DMS 273 (cell line): ENCODE data around the gene SOX9.
"Not testable (repeated sequence)": the region's sequence is repeated elsewhere in the genome, so short reads cannot be mapped to it uniquely, and the experiment has no call there.

ENCODE experiments used
- DNase-seq: peaks from one replicate; lab custom pipeline; 2025; ENCODE audit not compliant: unreplicated experiment; lab: John Stamatoyannopoulos, UW

The SOX9 gene

GRCh38 chr17:72110942-72111318 lies 9.9 kb upstream of the SOX9 start:
- no peak for DNase-seq

GRCh38 chr17:72111336-72111923 lies 9.4 kb upstream of the SOX9 start:
- DNase-seq = no peak

DNA sequence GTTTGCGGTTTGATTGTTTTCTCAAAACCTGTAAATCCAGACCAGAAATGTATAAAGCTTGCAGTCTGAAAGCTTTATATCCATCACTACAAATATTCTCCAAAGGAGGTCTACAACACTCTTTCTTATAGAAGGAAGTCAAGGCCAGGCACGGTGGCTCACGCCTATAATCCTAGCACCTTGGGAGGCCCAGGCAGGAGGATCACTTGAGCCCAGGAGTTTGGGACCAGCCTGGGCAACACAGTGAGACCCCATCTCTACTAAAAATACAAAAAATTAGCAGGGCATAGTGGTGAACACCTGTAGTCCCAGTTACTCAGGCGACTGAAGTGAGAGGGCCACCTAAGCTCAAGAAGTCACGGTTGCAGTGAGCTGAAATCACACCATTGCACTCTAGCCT lies 8.9 kb upstream of the SOX9 start:
- DNase-seq = not testable (repeated sequence)

DNA sequence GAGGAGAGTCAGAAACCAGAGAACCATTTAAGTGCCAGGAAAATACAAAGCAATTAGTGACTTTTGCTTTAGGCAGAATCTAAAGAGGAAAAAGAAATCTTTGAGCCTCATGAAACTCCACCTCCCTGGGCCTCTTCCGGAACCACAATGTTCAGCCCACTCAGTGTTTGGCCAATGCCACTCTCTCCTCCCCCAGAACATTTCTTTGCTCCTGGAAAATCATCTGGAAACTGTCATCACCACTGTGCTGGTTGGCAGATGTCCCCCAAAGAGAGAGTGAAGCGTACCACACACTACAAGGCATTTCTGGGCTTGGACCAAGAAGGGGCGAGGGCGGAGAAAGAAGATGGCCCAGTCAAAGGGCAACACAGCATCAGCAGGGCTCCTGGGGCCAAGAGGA lies 7.1 kb upstream of the SOX9 start:
- DNase-seq = no peak

- DNase-seq = no peak
Measured at GRCh38 chr17:72115781-72116525, 4.9 kb upstream of the SOX9 start.

DNA sequence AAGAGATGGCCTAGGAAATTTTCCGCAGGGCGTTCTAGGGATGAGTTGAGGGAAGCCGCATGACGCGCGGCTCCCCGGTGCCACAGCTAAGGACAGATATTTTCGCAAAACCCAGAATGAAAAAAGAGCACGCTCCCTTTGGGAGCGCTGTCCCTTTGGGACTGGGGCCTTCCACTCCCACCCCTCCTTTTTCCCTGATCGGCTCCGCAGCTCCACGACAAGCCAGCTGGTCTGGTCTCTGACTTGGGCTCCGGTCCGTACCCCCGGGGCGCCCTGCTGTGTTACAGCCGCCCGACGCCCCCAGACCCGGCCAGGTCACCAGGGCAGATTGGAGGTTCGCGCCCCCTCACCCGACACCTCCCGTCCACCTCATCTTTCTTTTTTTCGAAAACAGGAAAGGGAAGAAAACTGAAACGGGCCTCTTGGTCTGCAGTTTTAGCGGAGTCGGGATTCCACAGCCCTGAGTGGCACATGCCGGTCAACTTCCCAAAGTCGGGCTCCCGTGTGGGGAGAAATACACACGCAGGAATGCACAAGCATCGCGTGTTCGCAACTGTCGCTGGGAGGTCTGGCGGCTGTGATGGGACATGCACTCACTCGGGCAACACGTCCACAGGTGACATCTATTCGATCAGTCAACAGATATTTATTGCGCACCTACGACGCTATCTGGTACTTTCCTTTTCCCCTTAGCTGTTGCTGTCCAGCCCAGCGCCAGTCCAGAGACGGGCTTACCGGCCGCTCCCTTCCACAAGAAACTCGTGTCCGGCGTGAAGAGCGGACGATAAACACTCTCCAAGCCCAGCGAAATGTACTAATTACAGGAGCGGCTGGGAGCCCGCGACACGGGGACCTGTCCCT lies 3.9 kb upstream of the SOX9 start:
- DNase-seq = no peak

GRCh38 chr17:72117535-72118334 lies 3.1 kb upstream of the SOX9 start:
- no peak for DNase-seq

GRCh38 chr17:72118335-72119076 lies 2.3 kb upstream of the SOX9 start:
- DNase-seq = peak; percentile 81

DNA sequence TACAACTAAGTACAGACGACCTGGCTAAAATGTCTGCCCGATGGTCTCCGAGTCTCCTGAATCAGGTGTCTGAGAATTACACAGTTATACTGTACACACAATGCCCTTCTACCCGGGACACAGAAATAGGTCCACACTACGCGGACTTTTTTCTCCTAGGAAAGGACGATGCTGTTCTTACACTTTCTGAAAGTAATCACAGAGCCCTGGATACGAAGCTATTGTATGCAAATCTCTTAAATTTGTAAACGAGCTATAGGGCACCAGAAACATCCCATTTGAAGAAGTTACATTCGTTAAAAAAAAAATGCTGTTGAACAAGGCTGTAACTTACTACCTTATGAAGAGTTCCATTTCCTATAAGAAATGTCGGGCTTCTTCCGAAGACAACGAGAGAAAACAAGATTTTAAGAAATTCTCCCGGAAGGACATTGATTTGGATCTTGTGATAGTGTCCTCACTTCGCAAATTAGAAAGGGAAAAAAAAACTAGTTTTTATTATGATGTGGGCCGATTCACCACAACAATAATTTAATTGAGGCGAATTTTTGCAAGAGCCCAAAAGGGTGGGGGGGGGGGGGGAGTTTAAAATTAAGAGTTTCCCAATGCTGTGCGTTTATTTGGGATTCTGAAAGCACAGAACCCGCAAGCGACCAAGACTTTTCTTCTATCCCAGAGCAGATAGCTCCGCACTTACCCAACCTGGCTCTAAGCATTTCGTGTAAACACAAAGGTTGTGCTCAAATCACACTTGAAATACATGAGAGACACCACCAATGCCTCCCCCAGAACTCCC lies 1.5 kb upstream of the SOX9 start:
- DNase-seq = no peak

- DNase-seq = peak; percentile 91
Measured at GRCh38 chr17:72119873-72120641, 763 bp upstream of the SOX9 start.

GRCh38 chr17:72121164-72122009 lies 567 bp downstream of the SOX9 start:
- peak; percentile 80 for DNase-seq

- peak; percentile 74 for DNase-seq
Measured at GRCh38 chr17:72122010-72122764, 1.4 kb downstream of the SOX9 start.

- no peak for DNase-seq
Measured at GRCh38 chr17:72122765-72123529, 2.1 kb downstream of the SOX9 start.

- no peak for DNase-seq
Measured at GRCh38 chr17:72123530-72124437, 3.0 kb downstream of the SOX9 start.

DNA sequence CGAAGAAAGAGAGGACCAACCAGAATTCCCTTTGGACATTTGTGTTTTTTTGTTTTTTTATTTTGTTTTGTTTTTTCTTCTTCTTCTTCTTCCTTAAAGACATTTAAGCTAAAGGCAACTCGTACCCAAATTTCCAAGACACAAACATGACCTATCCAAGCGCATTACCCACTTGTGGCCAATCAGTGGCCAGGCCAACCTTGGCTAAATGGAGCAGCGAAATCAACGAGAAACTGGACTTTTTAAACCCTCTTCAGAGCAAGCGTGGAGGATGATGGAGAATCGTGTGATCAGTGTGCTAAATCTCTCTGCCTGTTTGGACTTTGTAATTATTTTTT lies 3.6 kb downstream of the SOX9 start:
- no peak for DNase-seq

GRCh38 chr17:72125226-72125651 lies 4.4 kb downstream of the SOX9 start:
- DNase-seq = peak; percentile 52
